Measurements from ENCODE around the gene MCC. TPM values are rescaled to one million over a fixed set of nuclear protein-coding genes. Genes with fewer than 3 reads are reported as not detected.

Gene MCC
- total RNA-seq, 4 donors from 2014 or later: 17.0 to 24.8 (median 21.0) TPM

GRCh38 chr5:113357696-113358476, 130.4 kb downstream of the MCC start:
- no peak overlapping the region for H3K27ac ChIP-seq (replicated peaks in 1 of 4)
- TF ChIP-seq POLR2A (IDR thresholded peaks at IDR 0.05; ENCODE audit: low read depth) (no peak), CTCF (IDR thresholded peaks at IDR 0.05) (no peak), POLR2AphosphoS5 (IDR thresholded peaks at IDR 0.05) (no peak), EP300 (IDR thresholded peaks at IDR 0.05) (no peak)
- DNase-seq (ENCODE audit: extremely low spot score): no peak
- H3K27me3 ChIP-seq: no peaks in the 10 kb centered on the region
- no peak overlapping the region for H3K4me3 ChIP-seq
- no peaks in the 10 kb centered on the region for H3K9me3 ChIP-seq
- H3K36me3 ChIP-seq: no peaks in the 10 kb centered on the region
- 83% methylated on average over 3 of the region's 3 CpGs for WGBS
- intact Hi-C loops (cut with DNase I): no loop called here
- H3K4me1 ChIP-seq: no peaks in the 10 kb centered on the region

GRCh38 chr5:113356487-113356886, 131.8 kb downstream of the MCC start:
- intact Hi-C loops (cut with DNase I): no loop called here
- H3K9me3 ChIP-seq: no peaks in the 10 kb centered on the region

GRCh38 chr5:113354055-113354454, 134.2 kb downstream of the MCC start:
- DNase-seq (ENCODE audit: extremely low spot score): no peak
- Histone ChIP-seq H3K9me3 (no peaks in the 10 kb centered on the region), H3K4me1 (no peaks in the 10 kb centered on the region), H3K36me3 (no peaks in the 10 kb centered on the region), H3K27me3 (no peaks in the 10 kb centered on the region), H3K4me3 (no peak overlapping the region), H3K27ac (replicated peaks in 1 of 4) (no peak overlapping the region)
- WGBS: 48% methylated on average over 1 of the region's 1 CpG
- intact Hi-C loops (cut with DNase I): no loop called here
- no peak for TF ChIP-seq EP300 (IDR thresholded peaks at IDR 0.05)
- no peak for TF ChIP-seq POLR2A (IDR thresholded peaks at IDR 0.05; ENCODE audit: low read depth)
- TF ChIP-seq POLR2AphosphoS5 (IDR thresholded peaks at IDR 0.05): no peak
- no peak for TF ChIP-seq CTCF (IDR thresholded peaks at IDR 0.05)

More at GRCh38 chr5:113356487-113356886, 131.8 kb downstream of the MCC start:
- 84% methylated on average over 1 of the region's 1 CpG for WGBS
- Histone ChIP-seq H3K27ac (replicated peaks in 1 of 4) (no peak overlapping the region), H3K4me1 (no peaks in the 10 kb centered on the region), H3K4me3 (no peak overlapping the region), H3K36me3 (no peaks in the 10 kb centered on the region), H3K27me3 (no peaks in the 10 kb centered on the region)
- DNase-seq (ENCODE audit: extremely low spot score): no peak
- TF ChIP-seq POLR2AphosphoS5 (IDR thresholded peaks at IDR 0.05): no peak
- no peak for TF ChIP-seq CTCF (IDR thresholded peaks at IDR 0.05)
- no peak for TF ChIP-seq EP300 (IDR thresholded peaks at IDR 0.05)
- TF ChIP-seq POLR2A (IDR thresholded peaks at IDR 0.05; ENCODE audit: low read depth): no peak

- no peak for TF ChIP-seq CTCF (IDR thresholded peaks at IDR 0.05)
- no peak for TF ChIP-seq POLR2A (IDR thresholded peaks at IDR 0.05; ENCODE audit: low read depth)
- no peak for TF ChIP-seq POLR2AphosphoS5 (IDR thresholded peaks at IDR 0.05)
- no peak for TF ChIP-seq EP300 (IDR thresholded peaks at IDR 0.05)
- H3K27me3 ChIP-seq: no peaks in the 10 kb centered on the region
- DNase-seq (ENCODE audit: extremely low spot score): no peak
- H3K36me3 ChIP-seq: no peaks in the 10 kb centered on the region
- H3K4me1 ChIP-seq: no peaks in the 10 kb centered on the region
- no peak overlapping the region for H3K27ac ChIP-seq (replicated peaks in 1 of 4)
- WGBS: 97% methylated on average over 1 of the region's 1 CpG
- no peak overlapping the region for H3K4me3 ChIP-seq
- no peaks in the 10 kb centered on the region for H3K9me3 ChIP-seq
- intact Hi-C loops (cut with DNase I): no loop called here
These were observed 140.7 kb downstream of the MCC start for GRCh38 chr5:113347572-113347971.
